ENCODE results near the gene CRISP1.
A peak's percentile ranks its signal among the peaks of the same experiment; 100 is the strongest.
"Not testable (repeated sequence)": the region's sequence is repeated elsewhere in the genome, so short reads cannot be mapped to it uniquely, and the experiment has no call there.

Gene CRISP1

GRCh38 chr6:49866485-49866943 is at the start of gene CRISP1:
CRISP1 (minus strand) TSS chr6:49866535; CDS start chr6:49857400, 9,135 bp downstream.
- DNase-seq: no peak

- DNase-seq: peak in 1 of 14 donors; percentile 53
Measured at GRCh38 chr6:49915035-49915434, 48.7 kb upstream of the CRISP1 start.

GRCh38 chr6:49913636-49914375 is 47.5 kb upstream of the CRISP1 start:
- DNase-seq: no peak

- DNase-seq: no peak
Measured at GRCh38 chr6:49912196-49912595, 45.9 kb upstream of the CRISP1 start.

- DNase-seq: no peak
Measured at GRCh38 chr6:49911252-49911651, 44.9 kb upstream of the CRISP1 start.

GRCh38 chr6:49909563-49909962 is 43.2 kb upstream of the CRISP1 start:
- DNase-seq: no peak

GRCh38 chr6:49906526-49906925 is 40.2 kb upstream of the CRISP1 start:
- DNase-seq: peak in 1 of 14 donors; percentile 57

GRCh38 chr6:49905296-49905695 is 39.0 kb upstream of the CRISP1 start:
- no peak for DNase-seq

GRCh38 chr6:49902856-49903255 is 36.5 kb upstream of the CRISP1 start:
- no peak for DNase-seq

GRCh38 chr6:49898904-49899566 is 32.7 kb upstream of the CRISP1 start:
- no peak for DNase-seq

GRCh38 chr6:49895553-49895952 is 29.2 kb upstream of the CRISP1 start:
- DNase-seq: not testable (repeated sequence)

- DNase-seq: no peak
Measured at GRCh38 chr6:49892280-49892679, 25.9 kb upstream of the CRISP1 start.

GRCh38 chr6:49890988-49891387 is 24.7 kb upstream of the CRISP1 start:
- DNase-seq: no peak

- no peak for DNase-seq
Measured at GRCh38 chr6:49888742-49889431, 22.6 kb upstream of the CRISP1 start.

- no peak for DNase-seq
Measured at GRCh38 chr6:49868951-49869529, 2.7 kb upstream of the CRISP1 start.

GRCh38 chr6:49856282-49856681 is 10.1 kb downstream of the CRISP1 start:
- DNase-seq: no peak

GRCh38 chr6:49855221-49855620 is 11.1 kb downstream of the CRISP1 start:
- DNase-seq: no peak

- DNase-seq: no peak
Measured at GRCh38 chr6:49852975-49853374, 13.4 kb downstream of the CRISP1 start.

GRCh38 chr6:49849213-49849907 is 17.0 kb downstream of the CRISP1 start:
- peak in 1 of 14 donors; percentile 5 for DNase-seq

- no peak for DNase-seq
Measured at GRCh38 chr6:49847673-49848072, 18.7 kb downstream of the CRISP1 start.

GRCh38 chr6:49847014-49847413 is 19.3 kb downstream of the CRISP1 start:
- no peak for DNase-seq

GRCh38 chr6:49841424-49841823 is 24.9 kb downstream of the CRISP1 start:
- DNase-seq: no peak
